ENCODE results near the gene CLDN7.

DNA sequence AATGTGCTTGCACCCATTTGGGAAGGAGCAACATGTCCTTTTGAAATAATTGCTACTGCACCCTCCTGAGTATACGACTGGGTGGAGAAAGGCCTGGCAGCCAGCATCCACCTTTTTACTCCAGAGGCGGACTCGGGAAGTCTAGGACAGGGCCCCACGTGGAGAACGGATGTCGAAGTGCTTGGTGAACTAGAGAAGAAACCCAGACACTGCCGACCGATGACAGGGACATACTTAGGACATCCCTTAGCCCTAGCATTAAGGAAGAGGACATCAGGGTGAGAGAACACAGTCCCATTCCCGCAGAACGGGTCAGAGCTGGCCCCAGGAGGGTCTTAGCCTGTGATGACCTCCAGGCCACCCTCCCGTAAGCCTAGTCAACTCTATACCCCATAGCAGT, 28.4 kb upstream of the CLDN7 start:
- TF ChIP-seq, protein P1, sequence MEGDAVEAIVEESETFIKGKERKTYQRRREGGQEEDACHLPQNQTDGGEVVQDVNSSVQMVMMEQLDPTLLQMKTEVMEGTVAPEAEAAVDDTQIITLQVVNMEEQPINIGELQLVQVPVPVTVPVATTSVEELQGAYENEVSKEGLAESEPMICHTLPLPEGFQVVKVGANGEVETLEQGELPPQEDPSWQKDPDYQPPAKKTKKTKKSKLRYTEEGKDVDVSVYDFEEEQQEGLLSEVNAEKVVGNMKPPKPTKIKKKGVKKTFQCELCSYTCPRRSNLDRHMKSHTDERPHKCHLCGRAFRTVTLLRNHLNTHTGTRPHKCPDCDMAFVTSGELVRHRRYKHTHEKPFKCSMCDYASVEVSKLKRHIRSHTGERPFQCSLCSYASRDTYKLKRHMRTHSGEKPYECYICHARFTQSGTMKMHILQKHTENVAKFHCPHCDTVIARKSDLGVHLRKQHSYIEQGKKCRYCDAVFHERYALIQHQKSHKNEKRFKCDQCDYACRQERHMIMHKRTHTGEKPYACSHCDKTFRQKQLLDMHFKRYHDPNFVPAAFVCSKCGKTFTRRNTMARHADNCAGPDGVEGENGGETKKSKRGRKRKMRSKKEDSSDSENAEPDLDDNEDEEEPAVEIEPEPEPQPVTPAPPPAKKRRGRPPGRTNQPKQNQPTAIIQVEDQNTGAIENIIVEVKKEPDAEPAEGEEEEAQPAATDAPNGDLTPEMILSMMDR (IDR thresholded peaks at IDR 0.05) = no peak
- TF ChIP-seq POLR2A (IDR thresholded peaks at IDR 0.05) = no peak

All from adrenal gland (tissue), 5 donors.